Measurements from ENCODE around the gene SLC5A9. TPM values are rescaled to one million over a fixed set of nuclear protein-coding genes. Genes with fewer than 3 reads are reported as not detected.

Gene SLC5A9
- total and polyA plus RNA-seq, 2 donors (not counting 1 experiment from before 2014, with no cell fraction given): 0.07 TPM; not detected in 1

DNA sequence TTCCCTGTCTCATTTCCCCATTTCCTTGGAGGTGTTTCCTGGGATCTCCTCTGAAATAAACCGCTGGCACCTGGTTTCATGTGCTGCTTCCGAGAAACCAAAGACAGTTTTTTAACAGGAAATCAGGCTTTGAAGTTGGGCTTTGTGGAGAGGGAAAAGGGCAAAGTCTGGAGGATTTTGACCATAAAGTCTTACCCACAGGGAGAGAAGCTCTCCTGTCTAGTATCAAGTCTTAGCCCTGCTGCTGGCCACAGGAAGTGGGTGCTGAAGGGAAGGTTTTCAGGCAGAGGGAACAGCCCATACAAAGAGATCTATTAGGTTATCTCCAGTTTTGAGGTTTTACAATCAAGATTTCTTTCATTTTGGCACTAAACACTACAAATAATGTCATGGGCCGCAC, 29.3 kb downstream of the SLC5A9 start:
- H3K4me3 ChIP-seq (ENCODE audit: control extremely low read depth in 1 of 5, extremely low read depth in 1 of 5, insufficient read depth in 1 of 5, low read depth in 2 of 5, low read length in 4 of 5): no peak overlapping the region
- no CpG with 5 or more reads among the region's 3 CpGs for WGBS (ENCODE audit: insufficient coverage)
- TF ChIP-seq, protein P1, sequence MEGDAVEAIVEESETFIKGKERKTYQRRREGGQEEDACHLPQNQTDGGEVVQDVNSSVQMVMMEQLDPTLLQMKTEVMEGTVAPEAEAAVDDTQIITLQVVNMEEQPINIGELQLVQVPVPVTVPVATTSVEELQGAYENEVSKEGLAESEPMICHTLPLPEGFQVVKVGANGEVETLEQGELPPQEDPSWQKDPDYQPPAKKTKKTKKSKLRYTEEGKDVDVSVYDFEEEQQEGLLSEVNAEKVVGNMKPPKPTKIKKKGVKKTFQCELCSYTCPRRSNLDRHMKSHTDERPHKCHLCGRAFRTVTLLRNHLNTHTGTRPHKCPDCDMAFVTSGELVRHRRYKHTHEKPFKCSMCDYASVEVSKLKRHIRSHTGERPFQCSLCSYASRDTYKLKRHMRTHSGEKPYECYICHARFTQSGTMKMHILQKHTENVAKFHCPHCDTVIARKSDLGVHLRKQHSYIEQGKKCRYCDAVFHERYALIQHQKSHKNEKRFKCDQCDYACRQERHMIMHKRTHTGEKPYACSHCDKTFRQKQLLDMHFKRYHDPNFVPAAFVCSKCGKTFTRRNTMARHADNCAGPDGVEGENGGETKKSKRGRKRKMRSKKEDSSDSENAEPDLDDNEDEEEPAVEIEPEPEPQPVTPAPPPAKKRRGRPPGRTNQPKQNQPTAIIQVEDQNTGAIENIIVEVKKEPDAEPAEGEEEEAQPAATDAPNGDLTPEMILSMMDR (IDR thresholded peaks at IDR 0.05): no peak
- no peak for TF ChIP-seq EZH2 (IDR thresholded peaks at IDR 0.05; ENCODE audit: borderline replicate concordance, insufficient read depth, low read depth, low read length, poor library complexity, severe bottlenecking)
- H3K9me3 ChIP-seq (ENCODE audit: control extremely low read depth in 1 of 3, control insufficient read depth in 2 of 3, insufficient read depth in 1 of 3, low read length in 2 of 3): peaks cover 0 to 11% (median 0%) of the 10 kb centered on the region in 3 donors
- no peaks in the 10 kb centered on the region for H4K20me1 ChIP-seq (ENCODE audit: control insufficient read depth, insufficient read depth, low read length, poor library complexity, severe bottlenecking)
- Mint-ChIP-seq H3K4me1 (peaks cover 7% of the 10 kb centered on the region), H3K4me3 (no peak overlapping the region), H3K27me3 (peaks cover 19% of the 10 kb centered on the region), H3K27ac (no peak overlapping the region), H3K9me3 (ENCODE audit: insufficient read depth) (no peaks in the 10 kb centered on the region)
- CTCF ChIA-PET: no interaction called here
- peaks cover 2 to 13% of the 10 kb centered on the region in 2 donors for H3K4me1 ChIP-seq (ENCODE audit: control insufficient read depth in 2 of 2, insufficient read depth in 2 of 2, low read length in 2 of 2)
- H2AFZ ChIP-seq (ENCODE audit: insufficient read depth, low read depth, low read length, poor library complexity, severe bottlenecking): no peak overlapping the region
- H3K9ac ChIP-seq (ENCODE audit: low read length): no peak overlapping the region
- no peaks in the 10 kb centered on the region for H3K79me2 ChIP-seq (ENCODE audit: control insufficient read depth, insufficient read depth, low read length)
- no peak overlapping the region for H3K27ac ChIP-seq (ENCODE audit: low read length in 2 of 2)
- H3K4me2 ChIP-seq (replicated peaks; ENCODE audit: low read depth, low read length, poor library complexity, severe bottlenecking): no peak overlapping the region
- intact Hi-C loops (cut with micrococcal nuclease): no loop called here
- DNase-seq: no peak
- no peaks in the 10 kb centered on the region for H3K36me3 ChIP-seq (replicated peaks in 1 of 2; ENCODE audit: control extremely low read depth in 1 of 2, control insufficient read depth in 1 of 2, extremely low read depth in 1 of 2, insufficient read depth in 2 of 2, low read length in 1 of 2)
- POLR2A ChIA-PET: no interaction called here
- no peaks in the 10 kb centered on the region for H3K27me3 ChIP-seq (replicated peaks in 1 of 4; ENCODE audit: control extremely low read depth in 1 of 4, control insufficient read depth in 3 of 4, insufficient read depth in 4 of 4, low read length in 3 of 4)
- ATAC-seq (ENCODE audit: low read depth): no peak

DNA sequence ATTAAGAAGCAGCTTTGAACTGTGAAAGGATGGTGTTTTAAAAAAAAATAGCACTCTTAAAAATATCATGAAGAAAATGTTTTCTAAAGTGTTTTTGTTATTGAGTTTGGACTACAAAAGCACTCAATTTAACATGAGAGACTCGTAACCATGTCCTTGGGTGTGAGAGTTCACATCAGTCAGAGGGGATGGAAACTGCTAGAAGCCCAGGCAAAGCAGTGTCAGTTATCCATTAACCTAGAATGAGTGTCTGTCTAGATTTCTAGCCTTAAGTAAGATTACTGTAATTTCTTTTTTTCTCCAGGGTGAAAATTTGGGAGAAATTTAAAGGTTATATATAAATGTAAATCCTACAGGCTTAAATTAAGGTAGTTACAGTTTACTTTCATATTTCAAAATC, 31.7 kb downstream of the SLC5A9 start:
- no peaks in the 10 kb centered on the region for H4K20me1 ChIP-seq (ENCODE audit: control insufficient read depth, insufficient read depth, low read length, poor library complexity, severe bottlenecking)
- intact Hi-C loops (cut with micrococcal nuclease): no loop called here
- CTCF ChIA-PET: no interaction called here

More for the DNA sequence above, 31.7 kb downstream of the SLC5A9 start:
- Histone ChIP-seq H3K36me3 (replicated peaks in 1 of 2; ENCODE audit: control extremely low read depth in 1 of 2, control insufficient read depth in 1 of 2, extremely low read depth in 1 of 2, insufficient read depth in 2 of 2, low read length in 1 of 2) (no peaks in the 10 kb centered on the region), H3K79me2 (ENCODE audit: control insufficient read depth, insufficient read depth, low read length) (no peaks in the 10 kb centered on the region), H3K4me3 (ENCODE audit: control extremely low read depth in 1 of 5, extremely low read depth in 1 of 5, insufficient read depth in 1 of 5, low read depth in 2 of 5, low read length in 4 of 5) (no peak overlapping the region), H2AFZ (ENCODE audit: insufficient read depth, low read depth, low read length, poor library complexity, severe bottlenecking) (no peak overlapping the region), H3K27me3 (replicated peaks in 1 of 4; ENCODE audit: control extremely low read depth in 1 of 4, control insufficient read depth in 3 of 4, insufficient read depth in 4 of 4, low read length in 3 of 4) (no peaks in the 10 kb centered on the region), H3K9ac (ENCODE audit: low read length) (no peak overlapping the region), H3K9me3 (ENCODE audit: control extremely low read depth in 1 of 3, control insufficient read depth in 2 of 3, insufficient read depth in 1 of 3, low read length in 2 of 3) (no peaks in the 10 kb centered on the region), H3K27ac (ENCODE audit: low read length in 2 of 2) (no peak overlapping the region), H3K4me2 (replicated peaks; ENCODE audit: low read depth, low read length, poor library complexity, severe bottlenecking) (no peak overlapping the region), H3K4me1 (ENCODE audit: control insufficient read depth in 2 of 2, insufficient read depth in 2 of 2, low read length in 2 of 2) (peaks cover 0 to 12% of the 10 kb centered on the region in 2 donors)
- no peak for DNase-seq
- no peak overlapping the region for H3K4me3 Mint-ChIP-seq
- H3K27ac Mint-ChIP-seq: no peak overlapping the region
- POLR2A ChIA-PET: no interaction called here
- TF ChIP-seq, protein P1 (IDR thresholded peaks at IDR 0.05): no peak
- no peak for TF ChIP-seq EZH2 (IDR thresholded peaks at IDR 0.05; ENCODE audit: borderline replicate concordance, insufficient read depth, low read depth, low read length, poor library complexity, severe bottlenecking)
- no peak for ATAC-seq (ENCODE audit: low read depth)
- no CpG with 5 or more reads among the region's 1 CpG for WGBS (ENCODE audit: insufficient coverage)
- no peaks in the 10 kb centered on the region for H3K9me3 Mint-ChIP-seq (ENCODE audit: insufficient read depth)
- H3K27me3 Mint-ChIP-seq: peaks cover 16% of the 10 kb centered on the region
- peaks cover 3% of the 10 kb centered on the region for H3K4me1 Mint-ChIP-seq

Data from B cell (primary cell).